Measurements from ENCODE around the gene CELA3A.

Gene CELA3A

DNA sequence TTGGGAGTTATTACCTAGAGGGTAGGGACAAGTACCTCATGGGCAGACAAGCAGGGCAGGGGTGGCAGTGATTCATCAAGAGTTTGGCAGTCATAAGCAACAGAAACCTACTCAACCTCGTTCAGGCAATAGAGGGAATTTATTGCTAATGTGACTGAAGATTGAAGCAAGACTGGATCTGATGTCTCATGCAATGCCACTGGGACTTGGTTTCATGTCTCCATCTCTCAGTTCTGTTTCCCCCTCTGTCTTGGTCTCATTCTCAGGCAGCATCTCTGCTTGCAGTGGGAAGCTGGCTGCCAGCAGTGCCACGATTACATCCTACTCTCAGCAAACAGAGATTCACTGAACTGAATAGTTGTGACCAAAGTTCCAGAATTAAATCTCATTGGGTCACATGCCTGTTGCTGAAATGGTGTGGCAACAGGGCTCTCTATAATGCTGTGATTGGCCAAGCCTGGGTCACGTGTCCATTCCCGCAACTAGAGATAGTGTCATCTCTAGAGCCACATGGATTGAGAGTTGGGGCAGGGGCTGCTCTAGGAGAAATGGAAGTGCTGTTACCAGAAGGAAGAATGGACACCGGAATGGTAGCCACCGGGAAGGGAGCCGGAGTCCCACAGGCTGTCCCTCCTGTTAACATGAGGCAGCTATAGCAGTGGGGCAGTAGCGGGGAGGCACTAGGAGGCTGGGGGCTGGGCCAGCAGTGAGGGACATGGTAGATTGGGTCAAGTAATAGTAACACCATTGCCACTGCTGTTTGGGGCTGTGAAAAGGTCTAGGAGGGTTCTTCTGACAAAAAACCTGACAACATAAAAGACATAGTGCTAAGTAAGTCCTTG is 47.1 kb downstream of the CELA3A start:
- TF ChIP-seq, protein P1, sequence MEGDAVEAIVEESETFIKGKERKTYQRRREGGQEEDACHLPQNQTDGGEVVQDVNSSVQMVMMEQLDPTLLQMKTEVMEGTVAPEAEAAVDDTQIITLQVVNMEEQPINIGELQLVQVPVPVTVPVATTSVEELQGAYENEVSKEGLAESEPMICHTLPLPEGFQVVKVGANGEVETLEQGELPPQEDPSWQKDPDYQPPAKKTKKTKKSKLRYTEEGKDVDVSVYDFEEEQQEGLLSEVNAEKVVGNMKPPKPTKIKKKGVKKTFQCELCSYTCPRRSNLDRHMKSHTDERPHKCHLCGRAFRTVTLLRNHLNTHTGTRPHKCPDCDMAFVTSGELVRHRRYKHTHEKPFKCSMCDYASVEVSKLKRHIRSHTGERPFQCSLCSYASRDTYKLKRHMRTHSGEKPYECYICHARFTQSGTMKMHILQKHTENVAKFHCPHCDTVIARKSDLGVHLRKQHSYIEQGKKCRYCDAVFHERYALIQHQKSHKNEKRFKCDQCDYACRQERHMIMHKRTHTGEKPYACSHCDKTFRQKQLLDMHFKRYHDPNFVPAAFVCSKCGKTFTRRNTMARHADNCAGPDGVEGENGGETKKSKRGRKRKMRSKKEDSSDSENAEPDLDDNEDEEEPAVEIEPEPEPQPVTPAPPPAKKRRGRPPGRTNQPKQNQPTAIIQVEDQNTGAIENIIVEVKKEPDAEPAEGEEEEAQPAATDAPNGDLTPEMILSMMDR (IDR thresholded peaks at IDR 0.05; ENCODE audit: unreplicated experiment in 3 of 3): no peak
- Mint-ChIP-seq H3K27me3 (ENCODE audit: low read depth) (no peaks in the 10 kb centered on the region), H3K4me3 (peak overlapping the region in 2 of 3 experiments; percentile 17 to 49), H3K4me1 (peaks cover 15% of the 10 kb centered on the region), H3K36me3 (ENCODE audit: low read depth) (peaks cover 3% of the 10 kb centered on the region), H3K9me3 (peaks cover 3% of the 10 kb centered on the region), H3K27ac (peak overlapping the region; percentile 11 to 37 (median 29))

- Mint-ChIP-seq H3K36me3 (ENCODE audit: low read depth) (peaks cover 3% of the 10 kb centered on the region), H3K4me3 (peak overlapping the region; percentile 42 to 69 (median 62)), H3K27ac (no peak overlapping the region), H3K4me1 (peaks cover 17% of the 10 kb centered on the region), H3K9me3 (peaks cover 2% of the 10 kb centered on the region), H3K27me3 (ENCODE audit: low read depth) (no peaks in the 10 kb centered on the region)
- TF ChIP-seq, protein P1 (IDR thresholded peaks at IDR 0.05; ENCODE audit: unreplicated experiment in 3 of 3): no peak
These were observed 48.9 kb downstream of the CELA3A start for GRCh38 chr1:22050330-22050729.

GRCh38 chr1:22051607-22052114 is 50.2 kb downstream of the CELA3A start:
- TF ChIP-seq, protein P1 (IDR thresholded peaks at IDR 0.05; ENCODE audit: unreplicated experiment in 3 of 3): no peak

GRCh38 chr1:22052115-22053016 is 50.9 kb downstream of the CELA3A start, which contains the start of gene CDC42:
Gene CDC42 (plus strand): TSS chr1:22052709. CDS start chr1:22078479, 25,770 bp downstream.
- H3K9me3 Mint-ChIP-seq: no peaks in the 10 kb centered on the region
- H3K4me3 Mint-ChIP-seq: peak within 1 kb of the TSS; percentile 100
- H3K27ac Mint-ChIP-seq: peak within 1 kb of the TSS; percentile 99 to 100 (median 100)
- no peaks in the 10 kb centered on the region for H3K27me3 Mint-ChIP-seq (ENCODE audit: low read depth)
- H3K36me3 Mint-ChIP-seq (ENCODE audit: low read depth): peaks cover 16% of the 10 kb centered on the region
- peaks cover 35% of the 10 kb centered on the region for H3K4me1 Mint-ChIP-seq
- TF ChIP-seq, protein P1 (IDR thresholded peaks at IDR 0.05; ENCODE audit: unreplicated experiment in 3 of 3): no peak

More at GRCh38 chr1:22051607-22052114, 50.2 kb downstream of the CELA3A start:
- Mint-ChIP-seq H3K27ac (peak overlapping the region; percentile 65 to 97 (median 81)), H3K4me3 (peak overlapping the region; percentile 81 to 93 (median 90)), H3K9me3 (no peaks in the 10 kb centered on the region), H3K36me3 (ENCODE audit: low read depth) (peaks cover 10% of the 10 kb centered on the region), H3K27me3 (ENCODE audit: low read depth) (no peaks in the 10 kb centered on the region), H3K4me1 (peaks cover 28% of the 10 kb centered on the region)

DNA sequence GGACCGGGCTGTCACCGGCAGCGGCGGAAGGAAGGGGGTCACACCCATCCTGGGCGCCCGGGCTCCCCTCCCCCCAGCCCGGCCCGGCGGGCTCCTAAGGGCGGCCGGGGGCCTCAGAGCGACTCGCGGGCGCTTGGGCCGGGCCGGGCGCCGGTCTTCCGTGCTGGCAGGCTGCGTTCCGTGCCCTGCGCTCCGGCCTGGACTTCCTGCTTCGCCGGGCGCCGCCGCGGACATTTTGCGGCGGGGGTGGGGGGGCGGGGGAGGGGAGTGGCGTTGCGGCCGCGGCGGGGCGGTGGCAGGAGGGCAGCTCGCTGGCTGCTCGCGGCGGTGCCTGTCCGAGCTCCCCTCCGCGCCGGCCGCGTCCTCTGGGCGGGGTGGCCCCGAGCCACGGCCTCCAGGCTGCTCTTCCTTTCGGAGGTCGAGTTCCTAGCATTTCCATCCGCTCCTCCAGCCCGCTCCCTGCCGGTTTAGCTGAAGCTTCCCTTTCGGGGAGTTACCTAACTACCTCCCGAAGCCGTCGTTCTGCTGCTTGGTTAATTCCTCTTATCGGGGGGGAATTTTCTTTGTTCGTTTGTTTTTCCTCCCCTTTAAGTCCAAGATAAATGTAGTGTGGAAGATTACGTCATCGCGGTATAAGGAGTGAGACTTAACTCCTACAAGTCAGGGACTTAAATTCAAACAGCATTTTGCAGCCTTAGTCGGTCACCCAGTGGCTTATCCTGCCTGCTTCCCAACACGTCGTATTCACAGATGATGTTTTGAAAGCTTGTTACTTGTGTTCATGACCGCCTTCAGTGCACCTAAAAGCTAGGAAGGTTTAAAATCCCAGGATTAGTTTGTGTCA is 51.8 kb downstream of the CELA3A start:
- TF ChIP-seq, protein P1 (IDR thresholded peaks at IDR 0.05; ENCODE audit: unreplicated experiment in 3 of 3): no peak
- H3K27me3 Mint-ChIP-seq (ENCODE audit: low read depth): no peaks in the 10 kb centered on the region
- peaks cover 36% of the 10 kb centered on the region for H3K4me1 Mint-ChIP-seq
- peak overlapping the region; percentile 99 to 100 (median 100) for H3K27ac Mint-ChIP-seq
- peaks cover 21% of the 10 kb centered on the region for H3K36me3 Mint-ChIP-seq (ENCODE audit: low read depth)
- no peaks in the 10 kb centered on the region for H3K9me3 Mint-ChIP-seq
- H3K4me3 Mint-ChIP-seq: peak overlapping the region; percentile 100

Data from nephron (organoid).